Right lobe of liver (tissue), 6 donors: Measurements from ENCODE around the gene SURF6. TPM values are rescaled to one million over a fixed set of nuclear protein-coding genes. Genes with fewer than 3 reads are reported as not detected.

Experiments used
- ATAC-seq, 4 donors: fragments of 200-7000 bp; cut with Tn5 transposase; one replicate each; pipeline ENCODE4 v1.9.1; 2020; ENCODE audit warnings: mild to moderate bottlenecking in 4 of 4, moderate library complexity in 4 of 4
- DNase-seq, 3 donors: peaks; one replicate each; pipeline ENCODE4 v3.0.0-alpha.2; 2020
- H3K27ac ChIP-seq, 3 donors: fragments of 200-600 bp; one replicate each; pipeline ENCODE4 v1.8.0; 2022
- H3K27me3 ChIP-seq, 2 donors: fragments of 200-600 bp; one replicate each; pipeline ENCODE4 v1.8.0; 2022
- H3K36me3 ChIP-seq, 4 donors: fragments of 200-600 bp; sonication (generic) in 1 of 4; one replicate each; pipeline versions ENCODE4 v1.5.1 to v1.8.0; 2017 to 2022; ENCODE audit warnings: control low read depth in 1 of 4
- H3K4me1 ChIP-seq, 4 donors: fragments of 200-600 bp; sonication (generic) in 1 of 4; one replicate each; pipeline versions ENCODE4 v1.5.1 to v1.8.0; 2017 to 2022; ENCODE audit warnings: control low read depth in 1 of 4
- H3K4me3 ChIP-seq, 3 donors: fragments of 200-600 bp; one replicate each; pipeline ENCODE4 v1.8.0; 2022
- H3K9me3 ChIP-seq, 4 donors: fragments of 200-600 bp; sonication (generic) in 1 of 4; one replicate each; pipeline versions ENCODE4 v1.5.1 to v1.8.0; 2017 to 2022; ENCODE audit warnings: control low read depth in 1 of 4
- POLR2A ChIP-seq: fragments of 450-650 bp; IDR thresholded peaks from one replicate; pipeline ENCODE4 v1.6.1; 2017; ENCODE audit warnings: antibody characterized with exemption, mild to moderate bottlenecking
- WGBS: methylation state at CpG from one replicate; pipeline ENCODE4 v1.1.6; 2018; ENCODE audit warnings: low coverage, low lambda C conversion rate; ENCODE audit not compliant: insufficient coverage; ENCODE audit errors: missing lambda C conversion rate; 5-methylcytosine and 5-hydroxymethylcytosine counted together
- intact Hi-C, 2 donors: fragments of 100-400 bp; cut with DNase I; formaldehyde crosslinking; loops; one replicate each; pipeline versions ENCODE4 v1.11.2 to v1.14.1; 2022
- total RNA-seq, 6 experiments: library from RNA; depleted of rRNA in 2 of 6; stranded (reverse); fragments of >200 nt in 2 of 6; fragmentation: NEBNext Ultra II Directional in 3 of 6; extraction: Animal tissue kit (Norgen Biotek cat#: 25700) in 3 of 6; gene quantifications; one replicate each; pipeline versions ENCODE4 v1.1.0 to v1.2.4, GENCODE V29; 2016 to 2023
- TF ChIP-seq, protein P1 (sequence below), 4 donors: fragments of 200-600 bp in 3 of 4; fragments of 450-650 bp in 1 of 4; IDR thresholded peaks; one replicate each; pipeline versions ENCODE4 v1.5.1 to v1.8.0; 2016 to 2022; ENCODE audit warnings: antibody characterized with exemption in 4 of 4, mild to moderate bottlenecking in 2 of 4
- donor health status: DM: no; HTN: yes; CAD: no.
- donor health status: DM: no; HTN: no; CAD: no.
- donor health status: DM: no; HTN: no; CAD: no.
- donor health status: DM: no; HTN: yes; CAD: no.
- donor health status: DM: no; HTN: yes; CAD: no.

Gene SURF6
- total RNA-seq, 6 experiments from 2014 or later: 5.8 to 8.8 (median 7.6) TPM

DNA sequence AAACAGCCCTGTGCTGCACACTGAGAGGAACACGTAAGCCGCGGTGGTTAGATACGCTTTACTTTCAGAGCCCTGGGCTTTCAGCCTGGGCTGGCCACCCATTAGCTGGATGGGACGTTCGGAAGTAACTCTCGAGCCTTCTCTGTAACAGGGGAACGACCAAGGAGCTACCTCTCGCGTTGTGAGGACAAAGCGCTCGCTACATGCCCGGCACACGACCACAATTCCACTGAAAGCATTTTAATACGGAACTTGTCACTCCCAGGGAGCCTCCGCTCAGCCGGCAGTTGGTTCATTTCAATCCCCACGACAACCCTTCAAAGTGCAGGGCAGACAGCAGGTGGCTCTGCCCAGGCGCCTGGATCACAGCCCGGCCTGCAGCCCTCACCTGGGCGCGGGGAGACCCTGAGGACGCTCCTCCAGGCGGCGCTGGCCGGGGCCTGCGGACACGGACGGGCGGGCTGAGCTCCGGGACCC lies 19.9 kb upstream of the SURF6 start:
- DNase-seq (no peak), ATAC-seq (peak; percentile 2 to 21 (median 15))
- Histone ChIP-seq H3K4me1 (peaks cover 0 to 23% (median 5%) of the 10 kb centered on the region in 4 donors), H3K36me3 (peaks cover 0 to 33% (median 10%) of the 10 kb centered on the region in 4 donors), H3K9me3 (no peaks in the 10 kb centered on the region), H3K4me3 (peak overlapping the region; percentile 58 to 91 (median 85)), H3K27me3 (no peaks in the 10 kb centered on the region), H3K27ac (peak overlapping the region in 2 of 3 donors; percentile 53 to 55)
- 0% methylated on average over 9 of the region's 31 CpGs for WGBS
- TF ChIP-seq, protein P1, sequence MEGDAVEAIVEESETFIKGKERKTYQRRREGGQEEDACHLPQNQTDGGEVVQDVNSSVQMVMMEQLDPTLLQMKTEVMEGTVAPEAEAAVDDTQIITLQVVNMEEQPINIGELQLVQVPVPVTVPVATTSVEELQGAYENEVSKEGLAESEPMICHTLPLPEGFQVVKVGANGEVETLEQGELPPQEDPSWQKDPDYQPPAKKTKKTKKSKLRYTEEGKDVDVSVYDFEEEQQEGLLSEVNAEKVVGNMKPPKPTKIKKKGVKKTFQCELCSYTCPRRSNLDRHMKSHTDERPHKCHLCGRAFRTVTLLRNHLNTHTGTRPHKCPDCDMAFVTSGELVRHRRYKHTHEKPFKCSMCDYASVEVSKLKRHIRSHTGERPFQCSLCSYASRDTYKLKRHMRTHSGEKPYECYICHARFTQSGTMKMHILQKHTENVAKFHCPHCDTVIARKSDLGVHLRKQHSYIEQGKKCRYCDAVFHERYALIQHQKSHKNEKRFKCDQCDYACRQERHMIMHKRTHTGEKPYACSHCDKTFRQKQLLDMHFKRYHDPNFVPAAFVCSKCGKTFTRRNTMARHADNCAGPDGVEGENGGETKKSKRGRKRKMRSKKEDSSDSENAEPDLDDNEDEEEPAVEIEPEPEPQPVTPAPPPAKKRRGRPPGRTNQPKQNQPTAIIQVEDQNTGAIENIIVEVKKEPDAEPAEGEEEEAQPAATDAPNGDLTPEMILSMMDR (IDR thresholded peaks at IDR 0.05): peak in 1 of 4 donors; percentile 6
- TF ChIP-seq POLR2A: no peak
- intact Hi-C loops: loop anchor here in 1 of 2 donors (10.0 kb wide), 1 partner anchor 49 kb away; no protein-coding TSS in a partner anchor

DNA sequence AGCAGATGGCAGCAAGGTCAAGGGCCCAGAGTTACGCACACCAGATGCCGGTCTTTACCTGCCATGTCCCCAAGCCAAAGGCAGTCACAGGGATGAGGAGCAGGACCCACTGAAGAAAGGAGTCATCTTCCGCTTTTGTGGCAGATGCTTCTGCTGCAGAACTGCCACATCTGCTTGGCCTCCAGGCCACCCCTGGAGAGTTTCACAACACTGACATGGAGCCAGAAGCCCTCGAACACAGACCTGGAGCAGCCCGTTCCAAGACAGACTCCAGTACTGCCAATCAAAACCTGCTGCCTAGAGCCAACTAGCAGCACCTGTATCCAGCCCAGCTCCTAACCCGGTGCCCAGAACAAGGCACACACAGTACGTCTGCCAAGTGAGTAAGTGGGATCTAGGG lies 18.8 kb upstream of the SURF6 start:
- intact Hi-C loops: loop anchor here in 1 of 2 donors (10.0 kb wide), 1 partner anchor 50 kb away; no protein-coding TSS in a partner anchor

DNA sequence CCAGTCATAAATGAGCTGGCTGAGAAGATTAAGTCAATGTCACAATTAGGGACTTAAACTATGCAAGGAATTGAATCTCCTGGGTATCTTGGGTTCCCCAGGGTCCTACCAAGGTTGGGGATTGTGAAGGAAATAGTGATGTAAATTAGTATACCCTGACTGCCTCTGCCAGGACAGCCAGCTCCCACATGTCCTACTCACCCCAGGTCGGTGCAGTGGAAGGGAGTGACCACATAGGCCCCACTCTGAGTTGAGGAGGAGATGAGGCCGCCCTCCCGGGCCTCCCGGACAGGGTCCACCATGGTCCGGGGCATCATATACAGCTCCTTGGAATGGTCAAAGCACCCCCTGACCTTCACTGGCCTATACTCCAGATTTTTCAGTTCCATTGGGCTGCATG lies 17.6 kb upstream of the SURF6 start:
- no peak for DNase-seq
- no peak for ATAC-seq
- H3K9me3 ChIP-seq: no peaks in the 10 kb centered on the region
- intact Hi-C loops: loop anchor here in 1 of 2 donors (10.0 kb wide), 1 partner anchor 51 kb away; no protein-coding TSS in a partner anchor
- no CpG with 5 or more reads among the region's 5 CpGs for WGBS
- peaks cover 5 to 43% (median 23%) of the 10 kb centered on the region in 4 donors for H3K36me3 ChIP-seq
- no peaks in the 10 kb centered on the region for H3K27me3 ChIP-seq
- TF ChIP-seq, protein P1 (IDR thresholded peaks at IDR 0.05): no peak
- TF ChIP-seq POLR2A: no peak
- no peak overlapping the region for H3K4me3 ChIP-seq
- peaks cover 0 to 29% (median 8%) of the 10 kb centered on the region in 4 donors for H3K4me1 ChIP-seq
- no peak overlapping the region for H3K27ac ChIP-seq

More for the DNA sequence above, 18.8 kb upstream of the SURF6 start:
- Histone ChIP-seq H3K27ac (no peak overlapping the region), H3K36me3 (peaks cover 2 to 34% (median 19%) of the 10 kb centered on the region in 4 donors), H3K4me3 (no peak overlapping the region), H3K4me1 (peaks cover 0 to 23% (median 5%) of the 10 kb centered on the region in 4 donors), H3K27me3 (no peaks in the 10 kb centered on the region), H3K9me3 (no peaks in the 10 kb centered on the region)
- DNase-seq (peak in 1 of 3 donors; percentile 71), ATAC-seq (peak in 1 of 4 donors; percentile 22)
- 48% methylated on average over 3 of the region's 7 CpGs for WGBS
- TF ChIP-seq, protein P1 (IDR thresholded peaks at IDR 0.05): no peak
- no peak for TF ChIP-seq POLR2A

DNA sequence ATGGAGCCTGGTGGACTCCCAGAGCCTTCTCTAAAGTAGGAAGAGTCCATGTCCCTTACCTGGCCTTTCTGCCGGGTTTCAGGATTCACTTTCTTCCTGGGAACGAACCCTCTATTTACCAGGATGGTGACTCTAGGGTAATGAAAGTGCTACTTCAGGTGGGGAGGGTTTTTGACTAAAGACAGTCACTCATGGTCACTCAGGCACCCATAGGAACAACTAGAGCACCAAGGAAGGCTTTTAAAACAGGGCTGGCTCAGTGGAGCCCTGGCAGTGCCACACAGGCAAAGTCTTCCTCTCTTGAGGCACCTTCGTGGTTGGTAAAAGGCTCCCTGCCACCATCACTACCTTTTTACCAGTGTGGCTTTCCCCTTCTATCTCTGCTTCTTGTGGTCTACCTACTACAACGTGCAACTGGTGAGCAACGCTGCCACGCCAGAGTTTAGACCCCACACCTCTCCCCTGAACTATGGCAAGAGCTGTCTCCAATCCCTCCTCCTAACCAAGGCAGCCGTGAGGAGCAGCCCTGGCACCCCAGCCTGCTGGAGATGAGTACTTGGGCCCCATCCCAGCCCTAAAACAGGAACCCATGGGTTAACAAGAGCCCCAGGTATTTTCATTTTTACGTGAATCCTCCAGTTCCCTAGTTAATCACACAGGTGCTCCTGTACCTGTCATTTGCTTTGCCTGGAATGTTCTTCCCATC lies 16.8 kb upstream of the SURF6 start:
- Histone ChIP-seq H3K27me3 (no peaks in the 10 kb centered on the region), H3K27ac (no peak overlapping the region), H3K4me3 (no peak overlapping the region), H3K36me3 (peaks cover 5 to 43% (median 23%) of the 10 kb centered on the region in 4 donors), H3K4me1 (peaks cover 0 to 29% (median 8%) of the 10 kb centered on the region in 4 donors), H3K9me3 (no peaks in the 10 kb centered on the region)
- 83% methylated on average over 8 of the region's 8 CpGs for WGBS
- DNase-seq (no peak), ATAC-seq (no peak)
- TF ChIP-seq POLR2A: no peak
- TF ChIP-seq, protein P1 (IDR thresholded peaks at IDR 0.05): no peak
- intact Hi-C loops: loop anchor here in 1 of 2 donors (10.0 kb wide), 1 partner anchor 52 kb away; no protein-coding TSS in a partner anchor
